HepG2 (cell line): Measurements from ENCODE around the gene BICRA. TPM values are rescaled to one million over a fixed set of nuclear protein-coding genes. Genes with fewer than 3 reads are reported as not detected.
A peak's percentile ranks its signal among the peaks of the same experiment; 100 is the strongest.

Experiments used
- ATAC-seq: fragments of 200-7000 bp; cut with Tn5 transposase; 3 replicates; pipeline ENCODE4 v1.9.1; 2020; ENCODE audit warnings: mild to moderate bottlenecking, moderate library complexity
- BruUV-seq: library from RNA; stranded (reverse); fragments of 400-500 nt; replicated peaks from 2 replicates; lab custom pipeline; 2021; lab: Mats Ljungman, UMichigan
- CTCF ChIA-PET: fragments of 300-600 bp; formaldehyde crosslinking; extraction: SDS; loops from one replicate; lab custom pipeline; 2021; ENCODE audit warnings: low total read pairs, inconsistent platforms, low intra/inter-chr PET ratio; lab: Yijun Ruan, JAX
- POLR2A ChIA-PET: fragments of 350-600 bp; sonication (Branson Sonifier 250); formaldehyde crosslinking; loops from one replicate; lab custom pipeline; 2020; ENCODE audit warnings: antibody characterized with exemption, inconsistent platforms; lab: Yijun Ruan, JAX
- DNase-seq: peaks from one replicate; pipeline ENCODE4 v3.0.0-alpha.2; 2015; ENCODE audit warnings: low spot score
- FAIRE-seq: peaks from 3 replicates; lab custom pipeline; 2011; peaks lifted over from hg19 to GRCh38; lab: Jason Lieb, UNC
- H2AFZ ChIP-seq: one replicate; pipeline ENCODE4 v1.6.1; 2011; ENCODE audit warnings: low read length, inconsistent platforms
- H3K27ac ChIP-seq: fragments of 300-600 bp; 3 replicates; pipeline ENCODE4 v1.8.0; 2011; ENCODE audit warnings: mixed run types, mild to moderate bottlenecking, mixed read lengths, low read length, inconsistent platforms; ENCODE audit not compliant: insufficient read depth; ENCODE audit errors: extremely low read length
- H3K27me3 ChIP-seq, 2 experiments: fragments of 200-600 bp in 1 of 2; 2 replicates in 1 of 2; 3 replicates in 1 of 2; pipeline versions ENCODE4 v1.6.0 to v1.8.0; 2011; ENCODE audit warnings: low read length in 2 of 2, mild to moderate bottlenecking in 2 of 2, moderate library complexity in 2 of 2, inconsistent platforms in 1 of 2; ENCODE audit not compliant: insufficient read depth in 2 of 2, control insufficient read depth in 1 of 2
- H3K36me3 ChIP-seq, 2 experiments: fragments of 200-600 bp in 1 of 2; replicated peaks in 1 of 2; 2 replicates in 1 of 2; 3 replicates in 1 of 2; pipeline versions ENCODE4 v1.5.1 to v1.8.0; 2011; ENCODE audit warnings: low read length in 2 of 2, inconsistent platforms in 1 of 2; ENCODE audit not compliant: insufficient read depth in 2 of 2, control insufficient read depth in 1 of 2
- H3K4me1 ChIP-seq: 2 replicates; pipeline ENCODE4 v1.5.1; 2012; ENCODE audit warnings: low read length, inconsistent platforms; ENCODE audit not compliant: insufficient read depth
- H3K4me2 ChIP-seq: 2 replicates; pipeline ENCODE4 v1.6.0; 2011; ENCODE audit warnings: low read depth, low read length, inconsistent platforms
- H3K4me3 ChIP-seq, 3 experiments: fragments of 200-600 bp in 1 of 3; sonication (generic), shearing (Covaris generic) in 1 of 3; replicated peaks in 1 of 3; 2 replicates each; pipeline ENCODE4 v1.5.1; 2011 to 2016; ENCODE audit warnings: low read length in 3 of 3, inconsistent platforms in 2 of 3, low read depth in 2 of 3, mild to moderate bottlenecking in 2 of 3, control low read depth in 1 of 3, mixed read lengths in 1 of 3; ENCODE audit not compliant: insufficient read depth in 1 of 3
- H3K79me2 ChIP-seq: one replicate; pipeline ENCODE4 v1.6.1; 2011; ENCODE audit warnings: low read length, inconsistent platforms; ENCODE audit not compliant: insufficient read depth
- H3K9ac ChIP-seq: 2 replicates; pipeline ENCODE4 v1.6.0; 2011; ENCODE audit warnings: mild to moderate bottlenecking, low read depth, low read length, inconsistent platforms; ENCODE audit not compliant: insufficient read depth
- H3K9me3 ChIP-seq: 2 replicates; pipeline ENCODE4 v1.5.1; 2012; ENCODE audit warnings: mild to moderate bottlenecking, low read length
- H4K20me1 ChIP-seq: 2 replicates; pipeline ENCODE4 v1.6.0; 2011; ENCODE audit warnings: inconsistent platforms, mild to moderate bottlenecking, low read length, moderate library complexity; ENCODE audit not compliant: insufficient read depth
- ATF7 ChIP-seq, 2 experiments: fragments of 450-650 bp in 1 of 2; sonication (generic) in 1 of 2; formaldehyde crosslinking in 1 of 2; IDR thresholded peaks; 2 replicates each; pipeline versions ENCODE4 v1.4.0 to v1.6.1; 2016 to 2020; ENCODE audit warnings: antibody characterized with exemption in 1 of 2, mild to moderate bottlenecking in 1 of 2, missing genetic modification reagents in 1 of 2
- CTCF ChIP-seq: sonication (generic); formaldehyde crosslinking; IDR thresholded peaks from 2 replicates; pipeline ENCODE4 v1.5.0; 2020; ENCODE audit warnings: mild to moderate bottlenecking, missing genetic modification reagents, moderate library complexity
- FOSL2 ChIP-seq: sonication (generic); formaldehyde crosslinking; IDR thresholded peaks from 2 replicates; pipeline ENCODE4 v1.4.0; 2020; ENCODE audit warnings: missing genetic modification reagents
- HBP1 ChIP-seq: IDR thresholded peaks from 2 replicates; pipeline ENCODE4 v1.6.1; 2016; ENCODE audit warnings: low read depth, control low read depth
- KAT7 ChIP-seq: IDR thresholded peaks from 2 replicates; pipeline ENCODE4 v1.6.1; 2018; ENCODE audit warnings: borderline replicate concordance, missing compliant biosample characterization
- MEF2D ChIP-seq: sonication (generic); formaldehyde crosslinking; IDR thresholded peaks from 2 replicates; pipeline ENCODE4 v1.5.1; 2020; ENCODE audit warnings: mild to moderate bottlenecking, missing genetic modification reagents
- NFE2L1 ChIP-seq: sonication (generic); formaldehyde crosslinking; IDR thresholded peaks from 2 replicates; pipeline ENCODE4 v1.4.0; 2020; ENCODE audit warnings: missing genetic modification reagents, mild to moderate bottlenecking, borderline replicate concordance
- PITX1 ChIP-seq: sonication (generic); formaldehyde crosslinking; IDR thresholded peaks from 2 replicates; pipeline ENCODE4 v1.5.1; 2020; ENCODE audit warnings: mild to moderate bottlenecking, missing genetic modification reagents
- SALL2 ChIP-seq: sonication (generic); formaldehyde crosslinking; IDR thresholded peaks from 2 replicates; pipeline ENCODE4 v1.8.1; 2023; ENCODE audit warnings: mild to moderate bottlenecking, missing genetic modification reagents, inconsistent platforms
- ZC3H13 ChIP-seq: sonication (generic); formaldehyde crosslinking; IDR thresholded peaks from 2 replicates; pipeline ENCODE4 v1.8.1; 2023; ENCODE audit warnings: mild to moderate bottlenecking, missing genetic modification reagents, moderate library complexity
- ZFP91 ChIP-seq: sonication (generic); formaldehyde crosslinking; IDR thresholded peaks from 2 replicates; pipeline ENCODE4 v1.9.0; 2022; ENCODE audit warnings: missing genetic modification reagents, mild to moderate bottlenecking, borderline replicate concordance
- ZMAT3 ChIP-seq: sonication (generic); formaldehyde crosslinking; conservative IDR thresholded peaks from 2 replicates; pipeline ENCODE4 v1.7.0; 2021; ENCODE audit warnings: missing genetic modification reagents
- ZMYM4 ChIP-seq: sonication (generic); formaldehyde crosslinking; IDR thresholded peaks from 2 replicates; pipeline ENCODE4 v1.8.1; 2023; ENCODE audit warnings: mild to moderate bottlenecking, missing genetic modification reagents
- ZNF512 ChIP-seq: sonication (generic); formaldehyde crosslinking; IDR thresholded peaks from 2 replicates; pipeline ENCODE4 v1.4.0; 2020; ENCODE audit warnings: mild to moderate bottlenecking, missing genetic modification reagents
- ZNF75D ChIP-seq: sonication (generic); formaldehyde crosslinking; IDR thresholded peaks from 2 replicates; pipeline ENCODE4 v1.8.1; 2023; ENCODE audit warnings: missing genetic modification reagents, mild to moderate bottlenecking, borderline replicate concordance
- WGBS: methylation state at CpG from one replicate; pipeline ENCODE4 v1.1.6; 2017; ENCODE audit warnings: low lambda C conversion rate; 5-methylcytosine and 5-hydroxymethylcytosine counted together
- in situ Hi-C: cut with HindIII; loops from 2 replicates; pipeline ENCODE4 v1.10.0; 2017; ENCODE audit warnings: low pct_unique_long_range_greater_than_20kb; ENCODE audit not compliant: extremely low pct_ligation_motif_present
- intact Hi-C: fragments of 100-400 bp; cut with micrococcal nuclease; formaldehyde crosslinking; loops from one replicate; pipeline ENCODE4 v1.10.0; 2022; ENCODE audit not compliant: unreplicated experiment
- polyA plus RNA-seq, 8 experiments: library from polyadenylated mRNA; depleted of rRNA in 3 of 8; stranded (reverse) in 7 of 8; unstranded in 1 of 8; fragments of >200 nt; fragmentation: Illumina TruSeq in 4 of 8; extraction: Trizol in 4 of 8; gene quantifications; 2 replicates each; pipeline versions ENCODE4 v1.2.1 to v1.2.3, GENCODE V29; 2011 to 2016; ENCODE audit warnings: low read depth in 4 of 8, missing spikeins in 1 of 8, mixed read lengths in 1 of 8; ENCODE audit not compliant: insufficient read depth in 1 of 8
- total RNA-seq, 5 experiments: library from RNA; depleted of rRNA; stranded (reverse); fragments of >200 nt; fragmentation: Illumina TruSeq; extraction: Trizol; gene quantifications; 2 replicates each; pipeline ENCODE4 v1.2.3, GENCODE V29; 2016; ENCODE audit warnings: low read depth in 1 of 5

BICRA gene
- total and polyA plus RNA-seq, 2 of the 13 experiments (the other 11 are each of a cell fraction or from before 2014, with no cell fraction given) = 0.55 to 0.71 TPM

GRCh38 chr19:47600246-47601179 lies 8.4 kb upstream of the BICRA start:
- Histone ChIP-seq H3K27ac (peak overlapping the region; percentile 75), H3K9ac (peak overlapping the region; percentile 66), H3K9me3 (no peaks in the 10 kb centered on the region), H3K4me1 (peaks cover 40% of the 10 kb centered on the region), H2AFZ (peak overlapping the region; percentile 43), H3K4me3 (peak overlapping the region; percentile 65 to 77 (median 68)), H3K36me3 (no peaks in the 10 kb centered on the region), H3K27me3 (0 out of 5 replicates have a peak, but pooled peaks cover 1 to 12% of the 10 kb centered on the region in 2 experiments), H3K79me2 (no peaks in the 10 kb centered on the region), H3K4me2 (peak overlapping the region; percentile 83), H4K20me1 (no peaks in the 10 kb centered on the region)
- in situ Hi-C loops = loop anchor here (10.0 kb wide), 1 partner anchor 94 kb away; no protein-coding TSS in a partner anchor
- BruUV-seq = TSS peak; percentile 93
- intact Hi-C loops = no loop called here
- 4% methylated on average over 33 of the region's 77 CpGs for WGBS
- CTCF ChIA-PET = no interaction called here
- POLR2A ChIA-PET = interaction anchor here (1.0 to 2.9 kb wide), 4 partner anchors 8 to 80 kb away, joined by 3 to 25 read pairs (median 10); partner anchors contain the start of gene BICRA
- FAIRE-seq = peak; percentile 94
- ATAC-seq = peak; percentile 92
- DNase-seq = peak; percentile 97
- peak; percentile 96 for TF ChIP-seq ZMYM4 (CRISPR knock-in tag)
- TF ChIP-seq SALL2 (CRISPR knock-in tag) = peak; percentile 76
- no peak for TF ChIP-seq ATF7 (IDR thresholded peaks at IDR 0.05)
- no peak for TF ChIP-seq ATF7 (CRISPR knock-in tag; IDR thresholded peaks at IDR 0.05)
- peak; percentile 79 for TF ChIP-seq ZMAT3 (CRISPR knock-in tag)
- TF ChIP-seq HBP1 = peak; percentile 24; the same call in 1 of the 2 replicates
- TF ChIP-seq NFE2L1 = no peak
- TF ChIP-seq MEF2D (CRISPR knock-in tag) = no peak; the same call in 1 of the 2 replicates
- peak; percentile 80; the same call in 1 of the 2 replicates for TF ChIP-seq KAT7 (CRISPR knock-in tag)
- TF ChIP-seq CTCF = no peak; the same call in 1 of the 2 replicates
- TF ChIP-seq ZC3H13 (CRISPR knock-in tag) = no peak
- peak; percentile 82; the same call in 1 of the 2 replicates for TF ChIP-seq ZFP91 (CRISPR knock-in tag)
- no peak for TF ChIP-seq ZNF512 (CRISPR knock-in tag)
- TF ChIP-seq ZNF75D (CRISPR knock-in tag) = no peak
- TF ChIP-seq FOSL2 = peak; percentile 6; the same call in 1 of the 2 replicates
- TF ChIP-seq PITX1 (CRISPR knock-in tag) = peak; percentile 43; the same call in 1 of the 2 replicates
